Mesothelial cell of epicardium (in vitro differentiated cells): ENCODE measurements around the gene GPATCH11. TPM values are rescaled to one million over a fixed set of nuclear protein-coding genes. Genes with fewer than 3 reads are reported as not detected.

ENCODE experiments used
- DNase-seq, 2 experiments: peaks; one replicate each; pipeline ENCODE4 v3.0.0; 2021; ENCODE audit warnings: low spot score in 2 of 2; ENCODE audit not compliant: unreplicated experiment in 2 of 2
- H3K27ac Mint-ChIP-seq: 2 replicates; pipeline ENCODE4 v1.8.0; 2021; ENCODE audit warnings: mixed read lengths
- H3K27me3 Mint-ChIP-seq: 2 replicates; pipeline ENCODE4 v1.8.0; 2021; ENCODE audit warnings: low read depth, mixed read lengths
- H3K36me3 Mint-ChIP-seq: 2 replicates; pipeline ENCODE4 v1.8.0; 2021; ENCODE audit warnings: mixed read lengths
- H3K4me1 Mint-ChIP-seq: 2 replicates; pipeline ENCODE4 v1.8.0; 2021; ENCODE audit warnings: mixed read lengths
- H3K4me3 Mint-ChIP-seq: 2 replicates; pipeline ENCODE4 v1.8.0; 2021; ENCODE audit warnings: mild to moderate bottlenecking, moderate library complexity, mixed read lengths
- H3K9me3 Mint-ChIP-seq: 2 replicates; pipeline ENCODE4 v1.8.0; 2021; ENCODE audit warnings: mixed read lengths
- CTCF ChIP-seq: fragments of 200-600 bp; sonication (generic); IDR thresholded peaks from one replicate; pipeline ENCODE4 v1.5.0; 2021; ENCODE audit warnings: antibody characterized with exemption; ENCODE audit not compliant: unreplicated experiment
- total RNA-seq: library from RNA; stranded (reverse); gene quantifications from 3 replicates; pipeline ENCODE4 v1.2.1, GENCODE V29; 2021

Gene GPATCH11
- total RNA-seq, 1 donor from 2014 or later, result 4.6 TPM

GRCh38 chr2:37096568-37096967, 12.2 kb downstream of the GPATCH11 start:
- Mint-ChIP-seq H3K4me1 (no peaks in the 10 kb centered on the region), H3K9me3 (no peaks in the 10 kb centered on the region), H3K27ac (no peak overlapping the region), H3K4me3 (no peak overlapping the region), H3K36me3 (peaks cover 36% of the 10 kb centered on the region), H3K27me3 (no peaks in the 10 kb centered on the region)
- no peak for DNase-seq
- TF ChIP-seq CTCF, result no peak

- H3K36me3 Mint-ChIP-seq, result peaks cover 32% of the 10 kb centered on the region
- H3K9me3 Mint-ChIP-seq, result no peaks in the 10 kb centered on the region
- DNase-seq, result no peak
- H3K27me3 Mint-ChIP-seq, result no peaks in the 10 kb centered on the region
- no peaks in the 10 kb centered on the region for H3K4me1 Mint-ChIP-seq
- no peak overlapping the region for H3K27ac Mint-ChIP-seq
- TF ChIP-seq CTCF, result no peak
- H3K4me3 Mint-ChIP-seq, result no peak overlapping the region
These were observed 14.2 kb downstream of the GPATCH11 start for GRCh38 chr2:37098416-37099118.

DNA sequence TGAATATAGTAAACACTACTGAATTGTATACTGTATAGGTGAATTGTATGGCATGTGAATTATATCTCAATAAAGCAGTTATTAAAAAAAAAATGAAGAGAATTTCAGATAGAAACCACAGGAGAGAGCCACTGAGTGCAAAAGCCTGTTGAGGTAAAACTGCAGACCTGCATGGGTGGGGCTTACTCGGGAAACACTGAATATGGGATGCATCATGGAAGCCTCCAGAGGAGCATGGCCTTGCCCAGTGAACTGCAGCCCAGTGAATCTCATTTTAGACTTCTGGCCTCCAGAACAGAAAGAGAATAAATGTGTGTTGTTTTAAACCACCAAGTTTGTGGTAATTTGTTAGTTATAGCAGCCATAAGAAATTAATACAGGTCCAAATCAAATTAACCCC, 15.7 kb downstream of the GPATCH11 start:
- H3K27me3 Mint-ChIP-seq, result no peaks in the 10 kb centered on the region
- peaks cover 33% of the 10 kb centered on the region for H3K36me3 Mint-ChIP-seq
- no peak overlapping the region for H3K4me3 Mint-ChIP-seq
- no peak for DNase-seq
- H3K4me1 Mint-ChIP-seq, result no peaks in the 10 kb centered on the region
- no peaks in the 10 kb centered on the region for H3K9me3 Mint-ChIP-seq
- no peak overlapping the region for H3K27ac Mint-ChIP-seq
- no peak for TF ChIP-seq CTCF

- TF ChIP-seq CTCF, result no peak
- Mint-ChIP-seq H3K4me3 (no peak overlapping the region), H3K9me3 (no peaks in the 10 kb centered on the region), H3K4me1 (no peaks in the 10 kb centered on the region), H3K27ac (no peak overlapping the region), H3K27me3 (no peaks in the 10 kb centered on the region), H3K36me3 (peaks cover 43% of the 10 kb centered on the region)
- no peak for DNase-seq
These were observed 18.3 kb downstream of the GPATCH11 start for GRCh38 chr2:37102588-37102987.

GRCh38 chr2:37104178-37104577, 19.9 kb downstream of the GPATCH11 start:
- no peaks in the 10 kb centered on the region for H3K27me3 Mint-ChIP-seq
- H3K36me3 Mint-ChIP-seq, result peaks cover 54% of the 10 kb centered on the region
- TF ChIP-seq CTCF, result no peak
- no peak overlapping the region for H3K4me3 Mint-ChIP-seq
- no peaks in the 10 kb centered on the region for H3K4me1 Mint-ChIP-seq
- H3K27ac Mint-ChIP-seq, result no peak overlapping the region
- DNase-seq, result no peak
- H3K9me3 Mint-ChIP-seq, result no peaks in the 10 kb centered on the region

DNA sequence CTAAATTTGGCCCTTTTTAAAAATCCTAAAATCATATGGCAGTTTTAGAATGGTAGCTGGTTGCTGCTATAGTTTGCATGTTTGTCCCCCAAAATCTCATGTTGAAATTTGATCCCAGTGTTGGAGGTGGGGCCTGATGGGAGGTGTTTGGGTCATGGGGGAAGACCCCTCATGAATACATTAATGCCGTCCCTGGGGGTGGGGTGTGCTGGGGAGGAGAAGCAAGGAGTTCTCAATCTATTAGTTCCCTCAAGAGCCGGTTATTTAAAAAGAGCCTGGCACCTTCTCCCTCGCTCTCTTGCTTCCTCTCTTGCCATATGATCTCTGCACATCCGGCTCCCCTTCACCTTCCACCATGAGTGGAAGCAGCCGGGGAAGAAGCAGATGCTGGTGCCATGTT, 20.8 kb downstream of the GPATCH11 start:
- Mint-ChIP-seq H3K27ac (no peak overlapping the region), H3K36me3 (peaks cover 51% of the 10 kb centered on the region), H3K27me3 (no peaks in the 10 kb centered on the region), H3K4me3 (no peak overlapping the region), H3K9me3 (no peaks in the 10 kb centered on the region), H3K4me1 (no peaks in the 10 kb centered on the region)
- DNase-seq, result no peak
- TF ChIP-seq CTCF, result no peak
